Thoracic aorta (tissue), 2 donors: Measurements from ENCODE around the gene AMIGO1. TPM values are rescaled to one million over a fixed set of nuclear protein-coding genes. Genes with fewer than 3 reads are reported as not detected.

Experiments
- ATAC-seq: fragments of 150-250 bp; one replicate; pipeline ENCODE4 v1.8.0; 2017; ENCODE audit warnings: low read depth; ENCODE audit not compliant: insufficient number of reproducible peaks, low FRiP score
- DNase-seq: peaks from one replicate; pipeline ENCODE4 v3.0.0-alpha.2; 2020; ENCODE audit warnings: low spot score
- H3K27ac ChIP-seq, 2 donors: fragments of 200-600 bp; sonication (generic); 1 replicate in 1 of 2; 2 replicates in 1 of 2; pipeline ENCODE4 v1.5.1; 2016; ENCODE audit warnings: mild to moderate bottlenecking in 2 of 2, moderate library complexity in 2 of 2
- H3K27me3 ChIP-seq: fragments of 200-600 bp; sonication (generic); replicated peaks from 2 replicates; pipeline ENCODE4 v1.6.0; 2016; ENCODE audit warnings: mild to moderate bottlenecking; ENCODE audit not compliant: insufficient read depth
- H3K36me3 ChIP-seq: fragments of 200-600 bp; sonication (generic); one replicate; pipeline ENCODE4 v1.5.1; 2016
- H3K4me1 ChIP-seq, 2 donors: fragments of 200-600 bp; sonication (generic); 1 replicate in 1 of 2; 2 replicates in 1 of 2; pipeline versions ENCODE4 v1.5.1 to v1.6.0; 2016; ENCODE audit warnings: low read depth in 2 of 2, mild to moderate bottlenecking in 1 of 2; ENCODE audit not compliant: control insufficient read depth in 1 of 2
- H3K4me3 ChIP-seq: fragments of 200-600 bp; sonication (generic); 2 replicates; pipeline ENCODE4 v1.5.1; 2016; ENCODE audit warnings: mild to moderate bottlenecking
- H3K9me3 ChIP-seq: fragments of 200-600 bp; sonication (generic); 2 replicates; pipeline ENCODE4 v1.5.1; 2016
- total RNA-seq, 2 donors: library from RNA; depleted of rRNA; stranded (reverse); fragments of >200 nt; gene quantifications; one replicate each; pipeline versions ENCODE4 v1.1.0 to v1.2.3, GENCODE V29; 2016
- TF ChIP-seq, protein P1 (sequence below): fragments of 200-600 bp; sonication (generic); IDR thresholded peaks from one replicate; pipeline ENCODE4 v1.5.1; 2019; ENCODE audit warnings: antibody characterized with exemption

The AMIGO1 gene
- total RNA-seq, 2 donors from 2014 or later: 7.8 to 16.0 TPM

DNA sequence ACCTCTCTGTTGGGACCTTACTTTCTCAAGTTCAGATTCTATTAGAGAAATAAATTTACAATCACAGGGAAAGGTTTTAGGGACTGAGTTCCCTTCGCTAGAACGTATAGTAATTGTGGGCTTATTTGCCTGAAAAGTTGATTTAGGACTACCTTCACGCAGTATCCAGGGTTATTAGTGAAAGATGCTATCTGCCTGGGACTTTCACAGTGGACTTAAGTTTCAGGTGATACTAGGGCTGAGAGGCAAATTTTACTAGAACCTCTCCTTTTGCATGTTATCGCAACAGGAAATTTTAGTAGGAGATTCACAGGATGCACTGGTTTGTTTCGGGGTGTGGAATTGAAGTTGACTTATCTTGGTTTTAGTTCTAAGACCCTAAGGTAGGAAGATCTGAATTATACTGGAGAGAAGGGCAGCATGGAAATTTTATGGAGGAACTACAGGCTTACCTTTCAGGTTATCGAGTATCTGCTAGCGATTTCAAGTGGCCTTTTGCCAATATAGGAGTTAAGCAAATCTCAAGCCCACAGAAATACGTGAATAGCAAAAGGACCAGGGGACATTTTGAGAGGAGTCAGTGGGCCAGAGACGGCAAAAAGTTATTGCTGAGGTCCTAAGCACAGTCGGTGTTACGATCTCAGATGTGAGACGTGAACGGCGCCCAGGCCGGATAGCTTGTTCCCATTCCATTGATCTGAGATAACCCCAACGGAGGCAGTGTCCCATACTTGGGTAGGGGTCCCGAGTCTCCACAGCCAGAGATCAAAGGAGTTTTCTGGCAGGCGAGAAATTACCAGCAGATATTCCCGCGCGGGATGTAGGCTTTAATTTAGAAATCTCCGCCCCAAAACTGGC, 38.2 kb upstream of the AMIGO1 start:
- ATAC-seq: no peak
- Histone ChIP-seq H3K9me3 (no peaks in the 10 kb centered on the region), H3K4me1 (peaks cover 20 to 46% of the 10 kb centered on the region in 2 donors), H3K4me3 (peak overlapping the region; percentile 99), H3K27ac (peak overlapping the region; percentile 95), H3K36me3 (no peaks in the 10 kb centered on the region), H3K27me3 (no peaks in the 10 kb centered on the region)
- TF ChIP-seq, protein P1, sequence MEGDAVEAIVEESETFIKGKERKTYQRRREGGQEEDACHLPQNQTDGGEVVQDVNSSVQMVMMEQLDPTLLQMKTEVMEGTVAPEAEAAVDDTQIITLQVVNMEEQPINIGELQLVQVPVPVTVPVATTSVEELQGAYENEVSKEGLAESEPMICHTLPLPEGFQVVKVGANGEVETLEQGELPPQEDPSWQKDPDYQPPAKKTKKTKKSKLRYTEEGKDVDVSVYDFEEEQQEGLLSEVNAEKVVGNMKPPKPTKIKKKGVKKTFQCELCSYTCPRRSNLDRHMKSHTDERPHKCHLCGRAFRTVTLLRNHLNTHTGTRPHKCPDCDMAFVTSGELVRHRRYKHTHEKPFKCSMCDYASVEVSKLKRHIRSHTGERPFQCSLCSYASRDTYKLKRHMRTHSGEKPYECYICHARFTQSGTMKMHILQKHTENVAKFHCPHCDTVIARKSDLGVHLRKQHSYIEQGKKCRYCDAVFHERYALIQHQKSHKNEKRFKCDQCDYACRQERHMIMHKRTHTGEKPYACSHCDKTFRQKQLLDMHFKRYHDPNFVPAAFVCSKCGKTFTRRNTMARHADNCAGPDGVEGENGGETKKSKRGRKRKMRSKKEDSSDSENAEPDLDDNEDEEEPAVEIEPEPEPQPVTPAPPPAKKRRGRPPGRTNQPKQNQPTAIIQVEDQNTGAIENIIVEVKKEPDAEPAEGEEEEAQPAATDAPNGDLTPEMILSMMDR: no peak
- DNase-seq: no peak

DNA sequence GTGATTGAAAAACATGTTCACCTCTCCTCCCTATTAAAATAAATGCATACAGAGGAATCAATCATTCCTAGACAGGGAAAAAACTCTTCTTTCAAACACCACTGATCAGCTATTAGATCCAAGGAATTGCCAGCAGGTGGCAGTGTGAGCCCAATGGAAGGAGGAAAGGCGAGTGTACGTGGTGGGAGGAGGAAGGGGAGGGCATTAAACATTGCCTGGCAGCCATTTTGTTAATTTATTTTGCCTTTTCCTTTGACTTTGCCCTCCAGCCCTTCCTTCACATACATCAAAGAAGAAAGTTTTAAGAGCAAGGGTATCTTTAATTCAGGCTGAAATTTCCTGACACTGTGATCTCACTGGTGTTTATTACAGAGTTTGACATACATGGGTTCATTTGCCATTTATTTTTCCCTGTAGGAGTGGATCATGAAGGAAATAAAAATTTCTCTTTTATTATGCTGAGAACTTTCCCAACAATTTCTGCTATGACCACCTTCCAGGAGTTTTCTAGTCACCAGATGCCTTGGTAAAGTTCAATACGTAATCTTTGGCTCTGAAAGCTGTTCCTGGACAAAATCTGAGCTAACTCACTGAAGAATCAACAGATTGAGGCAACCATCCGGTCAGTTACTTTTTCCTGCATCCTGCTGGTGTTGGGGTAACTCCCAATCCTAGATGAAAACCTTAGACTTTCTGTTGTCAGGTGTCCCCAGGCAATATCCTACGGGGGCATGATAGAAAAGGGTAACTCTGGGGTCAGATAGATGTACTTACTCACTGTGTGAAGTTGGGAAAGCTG, 37.0 kb upstream of the AMIGO1 start:
- DNase-seq (peak; percentile 86), ATAC-seq (peak; percentile 49)
- no peaks in the 10 kb centered on the region for H3K27me3 ChIP-seq
- H3K4me3 ChIP-seq: peak overlapping the region; percentile 99
- no peaks in the 10 kb centered on the region for H3K36me3 ChIP-seq
- H3K4me1 ChIP-seq: peaks cover 20 to 36% of the 10 kb centered on the region in 2 donors
- TF ChIP-seq, protein P1: peak; percentile 83
- H3K9me3 ChIP-seq: no peaks in the 10 kb centered on the region
- H3K27ac ChIP-seq: peak overlapping the region; percentile 78 to 95

DNA sequence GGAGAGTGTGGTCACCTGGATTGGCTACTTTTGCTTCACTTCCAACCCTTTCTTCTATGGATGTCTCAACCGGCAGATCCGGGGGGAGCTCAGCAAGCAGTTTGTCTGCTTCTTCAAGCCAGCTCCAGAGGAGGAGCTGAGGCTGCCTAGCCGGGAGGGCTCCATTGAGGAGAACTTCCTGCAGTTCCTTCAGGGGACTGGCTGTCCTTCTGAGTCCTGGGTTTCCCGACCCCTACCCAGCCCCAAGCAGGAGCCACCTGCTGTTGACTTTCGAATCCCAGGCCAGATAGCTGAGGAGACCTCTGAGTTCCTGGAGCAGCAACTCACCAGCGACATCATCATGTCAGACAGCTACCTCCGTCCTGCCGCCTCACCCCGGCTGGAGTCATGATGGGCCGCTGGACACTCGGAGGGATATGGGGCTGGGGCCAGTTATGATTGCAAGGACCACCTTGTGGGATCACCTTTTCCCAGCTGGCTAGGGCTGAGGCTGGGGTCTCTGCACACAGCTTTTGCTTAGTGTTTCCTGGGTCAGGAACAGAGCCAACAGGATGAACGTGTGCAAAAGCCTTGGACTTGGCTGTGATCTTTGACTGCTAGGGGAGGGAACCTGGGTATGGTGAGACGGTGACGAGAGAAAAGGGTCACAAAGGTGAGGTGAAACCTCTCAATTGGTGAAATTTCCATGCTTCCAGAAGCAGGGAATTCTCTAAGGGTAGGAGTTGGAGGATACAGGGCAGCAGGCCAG, 34.6 kb upstream of the AMIGO1 start:
- no peak for DNase-seq
- TF ChIP-seq, protein P1: no peak
- Histone ChIP-seq H3K36me3 (no peaks in the 10 kb centered on the region), H3K4me3 (no peak overlapping the region), H3K4me1 (peaks cover 9 to 14% of the 10 kb centered on the region in 2 donors), H3K27me3 (no peaks in the 10 kb centered on the region), H3K9me3 (no peaks in the 10 kb centered on the region), H3K27ac (no peak overlapping the region)
- no peak for ATAC-seq

DNA sequence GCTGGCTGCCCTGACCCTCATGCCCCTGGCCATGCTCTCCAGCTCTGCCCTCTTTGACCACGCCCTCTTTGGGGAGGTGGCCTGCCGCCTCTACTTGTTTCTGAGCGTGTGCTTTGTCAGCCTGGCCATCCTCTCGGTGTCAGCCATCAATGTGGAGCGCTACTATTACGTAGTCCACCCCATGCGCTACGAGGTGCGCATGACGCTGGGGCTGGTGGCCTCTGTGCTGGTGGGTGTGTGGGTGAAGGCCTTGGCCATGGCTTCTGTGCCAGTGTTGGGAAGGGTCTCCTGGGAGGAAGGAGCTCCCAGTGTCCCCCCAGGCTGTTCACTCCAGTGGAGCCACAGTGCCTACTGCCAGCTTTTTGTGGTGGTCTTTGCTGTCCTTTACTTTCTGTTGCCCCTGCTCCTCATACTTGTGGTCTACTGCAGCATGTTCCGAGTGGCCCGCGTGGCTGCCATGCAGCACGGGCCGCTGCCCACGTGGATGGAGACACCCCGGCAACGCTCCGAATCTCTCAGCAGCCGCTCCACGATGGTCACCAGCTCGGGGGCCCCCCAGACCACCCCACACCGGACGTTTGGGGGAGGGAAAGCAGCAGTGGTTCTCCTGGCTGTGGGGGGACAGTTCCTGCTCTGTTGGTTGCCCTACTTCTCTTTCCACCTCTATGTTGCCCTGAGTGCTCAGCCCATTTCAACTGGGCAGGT, 33.9 kb upstream of the AMIGO1 start:
- no peaks in the 10 kb centered on the region for H3K36me3 ChIP-seq
- no peak overlapping the region for H3K27ac ChIP-seq
- ATAC-seq: no peak
- no peak for DNase-seq
- TF ChIP-seq, protein P1: no peak
- H3K27me3 ChIP-seq: no peaks in the 10 kb centered on the region
- no peaks in the 10 kb centered on the region for H3K9me3 ChIP-seq
- H3K4me1 ChIP-seq: peaks cover 9 to 12% of the 10 kb centered on the region in 2 donors
- H3K4me3 ChIP-seq: no peak overlapping the region
